ENCODE data around the gene ABCC4.

ABCC4 gene

GRCh38 chr13:94997126-94997525 is 304.1 kb downstream of the ABCC4 start:
- no peak for DNase-seq (ENCODE audit: low read depth in 3 of 3)

GRCh38 chr13:94996445-94996844 is 304.8 kb downstream of the ABCC4 start:
- no peak for DNase-seq (ENCODE audit: low read depth in 3 of 3)

- no peak for DNase-seq (ENCODE audit: low read depth in 3 of 3)
Measured at GRCh38 chr13:94994506-94994905, 306.7 kb downstream of the ABCC4 start.

GRCh38 chr13:94993616-94994015 is 307.6 kb downstream of the ABCC4 start:
- no peak for DNase-seq (ENCODE audit: low read depth in 3 of 3)

GRCh38 chr13:94992036-94992960 is 309.0 kb downstream of the ABCC4 start:
- DNase-seq (ENCODE audit: low read depth in 3 of 3): no peak

DNA sequence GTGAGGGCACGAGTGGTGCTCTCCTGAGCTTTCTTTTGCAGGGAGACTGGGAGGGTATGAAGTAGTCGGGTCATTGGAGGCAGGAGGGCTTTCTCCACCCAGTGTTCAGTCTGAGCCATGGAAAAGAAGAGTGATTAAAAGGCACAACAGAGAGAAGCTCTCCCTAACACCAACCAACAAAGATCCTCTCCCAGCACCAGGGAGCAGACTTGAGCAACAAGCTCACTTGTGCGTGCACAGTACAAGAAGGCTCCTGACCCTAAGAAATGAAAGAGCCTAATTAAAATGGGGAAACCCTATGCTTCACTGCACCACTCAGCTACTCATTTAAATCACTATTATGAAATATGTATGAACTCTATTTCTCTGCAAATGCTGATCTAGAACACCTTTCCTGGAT is 312.6 kb downstream of the ABCC4 start:
- DNase-seq (ENCODE audit: low read depth in 3 of 3): no peak

- DNase-seq (ENCODE audit: low read depth in 3 of 3): no peak
Measured at GRCh38 chr13:94987869-94988268, 313.4 kb downstream of the ABCC4 start.

GRCh38 chr13:94987081-94987480 is 314.2 kb downstream of the ABCC4 start:
- DNase-seq (ENCODE audit: low read depth in 3 of 3): no peak

GRCh38 chr13:94984958-94985357 is 316.3 kb downstream of the ABCC4 start:
- no peak for DNase-seq (ENCODE audit: low read depth in 3 of 3)

- no peak for DNase-seq (ENCODE audit: low read depth in 3 of 3)
Measured at GRCh38 chr13:94978516-94978915, 322.7 kb downstream of the ABCC4 start.

DNA sequence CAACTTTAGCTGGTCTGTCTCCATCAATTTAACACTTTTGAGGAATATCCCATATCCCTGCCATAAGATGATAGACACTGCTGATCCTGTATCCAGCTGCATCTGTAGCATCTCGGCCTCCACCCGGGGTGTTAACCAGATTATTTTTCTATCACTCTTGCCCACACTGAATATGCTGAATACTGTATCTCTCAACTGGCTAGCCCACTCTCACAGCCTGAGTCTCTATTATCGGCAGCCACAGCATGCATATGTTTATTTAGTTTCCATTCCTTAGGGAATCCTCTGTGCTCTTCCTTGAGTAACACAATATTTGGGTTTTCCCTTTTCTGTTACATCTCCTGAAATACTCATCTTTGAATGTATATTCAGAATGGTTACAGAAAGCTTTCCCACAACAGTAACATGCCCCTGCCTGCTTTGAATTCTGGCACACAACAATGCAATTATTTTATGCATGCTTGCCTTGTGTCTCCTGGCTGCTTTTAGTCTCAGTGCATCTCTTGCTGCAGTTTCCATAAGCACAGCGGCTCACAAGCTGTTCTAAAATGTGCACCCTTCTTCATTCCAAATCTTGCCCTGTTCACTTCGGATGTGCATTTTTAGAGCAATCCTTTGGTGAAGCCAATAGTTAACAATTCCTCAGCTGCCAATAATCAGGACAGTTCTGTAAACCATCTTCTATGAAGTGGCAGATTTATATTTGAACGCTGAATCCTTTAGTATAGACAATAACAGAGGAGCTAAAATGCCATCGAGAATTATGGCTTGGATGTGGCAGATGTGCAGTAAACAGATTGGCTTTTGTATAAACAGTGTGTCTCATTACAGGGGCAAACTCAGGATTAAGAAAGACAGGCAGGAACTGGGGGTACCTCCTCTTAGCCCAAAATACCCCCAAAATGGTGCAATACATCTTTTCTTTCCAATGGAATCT is 327.0 kb downstream of the ABCC4 start:
- no peak for DNase-seq (ENCODE audit: low read depth in 3 of 3)

- no peak for DNase-seq (ENCODE audit: low read depth in 3 of 3)
Measured at GRCh38 chr13:94972262-94972661, 329.0 kb downstream of the ABCC4 start.
